Measurements from ENCODE around the gene USP54.
"Not testable (repeated sequence)": the region's sequence is repeated elsewhere in the genome, so short reads cannot be mapped to it uniquely, and the experiment has no call there.

USP54 gene

GRCh38 chr10:73586583-73586984, 4.6 kb downstream of the USP54 start:
- DNase-seq = no peak

- DNase-seq = no peak
Measured at GRCh38 chr10:73585327-73585726, 5.8 kb downstream of the USP54 start.

DNA sequence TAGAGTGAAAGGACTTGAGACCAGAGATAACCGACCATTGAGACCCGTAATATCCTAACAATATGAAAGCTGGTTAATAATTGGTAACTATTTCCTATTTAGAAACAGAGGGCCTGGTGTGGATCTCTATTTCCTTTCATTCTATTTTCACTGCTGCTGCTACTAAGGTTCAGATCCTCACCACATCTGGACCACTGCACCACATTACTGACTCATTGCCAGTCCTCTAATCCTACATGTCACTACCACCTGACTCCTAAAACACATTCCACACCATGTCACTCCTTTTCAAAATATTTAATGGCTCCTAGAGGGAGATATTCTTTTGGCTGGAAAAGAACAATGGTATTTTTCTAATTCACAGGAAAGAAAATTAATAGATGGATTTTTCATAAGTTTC, 6.4 kb downstream of the USP54 start:
- no peak for DNase-seq

GRCh38 chr10:73581918-73582317, 9.2 kb downstream of the USP54 start:
- DNase-seq = no peak

DNA sequence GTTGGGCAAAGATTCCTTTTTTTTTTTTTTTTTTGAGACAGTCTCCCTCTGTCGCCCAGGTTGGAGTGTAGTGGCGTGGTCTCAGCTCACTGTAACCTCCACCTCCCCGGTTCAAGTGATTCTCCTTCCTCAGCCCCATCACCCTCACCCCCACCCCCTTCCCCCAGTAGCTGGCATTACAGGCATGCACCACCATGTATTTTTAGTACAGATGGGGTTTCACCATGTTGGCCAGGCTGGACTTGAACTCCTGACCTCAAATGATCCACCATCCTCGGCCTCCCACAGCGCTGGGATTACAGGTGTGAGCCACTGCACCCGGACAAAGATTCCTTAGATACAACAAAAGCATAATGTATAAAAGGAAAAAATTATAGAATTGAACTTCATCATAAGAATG, 12.2 kb downstream of the USP54 start:
- not testable (repeated sequence) for DNase-seq

GRCh38 chr10:73577788-73578187, 13.4 kb downstream of the USP54 start:
- peak; percentile 81 for DNase-seq

DNA sequence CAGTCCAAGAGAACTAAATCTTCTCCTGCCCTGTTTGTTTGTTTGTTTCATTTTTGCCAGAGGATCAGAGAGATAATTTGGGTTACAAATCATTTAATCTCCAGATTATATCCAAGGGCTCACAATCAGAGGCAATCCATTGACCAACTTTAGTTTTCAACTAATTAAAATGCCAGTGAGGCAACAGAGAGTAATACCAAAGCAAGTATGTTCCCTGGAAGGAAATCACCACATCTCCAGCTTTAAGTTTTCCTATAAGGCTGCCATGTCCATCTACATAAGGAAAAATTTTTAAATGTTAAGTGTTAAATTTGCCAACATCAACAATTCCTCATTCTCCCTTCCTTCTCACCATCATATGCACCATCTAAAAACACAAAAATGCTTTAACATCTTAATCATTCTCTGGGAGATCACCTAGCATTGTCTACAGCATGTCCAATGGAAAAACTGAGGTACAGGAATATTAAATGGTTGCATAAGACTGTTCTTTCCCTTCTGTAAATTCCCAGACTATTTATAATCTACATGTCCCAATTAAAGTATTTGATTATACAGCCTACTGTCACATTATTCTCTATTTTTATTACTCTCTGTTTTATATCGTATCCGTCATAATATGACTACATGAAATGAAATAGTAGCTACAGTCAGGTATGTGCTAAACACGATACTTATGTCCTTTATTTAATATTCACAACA, 14.1 kb downstream of the USP54 start:
- no peak for DNase-seq

GRCh38 chr10:73576178-73576889, 14.8 kb downstream of the USP54 start:
- no peak for DNase-seq

DNA sequence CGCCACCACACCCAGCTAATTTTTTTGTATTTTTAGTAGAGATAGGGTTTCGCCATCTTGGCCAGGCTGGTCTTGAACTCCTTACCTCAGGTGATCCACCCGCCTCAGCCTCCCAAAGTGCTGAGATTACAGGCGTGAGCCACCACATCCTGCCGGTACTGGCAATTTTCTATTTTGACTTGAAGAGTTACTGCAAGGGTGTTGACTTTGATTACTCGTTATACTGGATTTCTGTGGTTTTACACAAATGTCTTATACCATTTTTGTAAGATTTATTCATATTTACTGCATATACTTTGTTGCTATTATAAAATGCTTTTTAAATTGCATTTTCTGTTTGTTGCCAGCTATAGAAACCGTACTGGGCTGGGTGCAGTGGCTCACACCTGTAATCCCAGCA, 24.1 kb downstream of the USP54 start:
- not testable (repeated sequence) for DNase-seq

- DNase-seq = no peak
Measured at GRCh38 chr10:73561192-73561591, 29.9 kb downstream of the USP54 start.

DNA sequence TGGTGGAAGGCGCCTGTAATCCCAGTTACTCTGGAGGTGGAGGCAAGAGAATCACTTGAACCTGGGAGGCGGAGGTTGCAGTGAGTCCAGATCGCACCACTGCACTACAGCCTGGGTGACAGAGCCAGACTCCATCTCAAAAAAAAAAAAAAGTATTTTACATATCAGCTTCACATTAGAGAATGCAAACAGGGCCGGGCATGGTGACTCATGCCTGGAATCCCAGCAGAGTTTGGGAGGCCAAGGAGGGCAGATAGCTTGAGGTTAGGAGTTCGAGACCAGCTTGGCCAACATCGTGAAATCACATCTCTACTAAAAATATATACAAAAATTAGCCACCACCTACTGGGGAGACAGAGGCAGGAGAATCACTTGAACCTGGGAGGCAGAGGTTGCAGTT, 31.6 kb downstream of the USP54 start:
- no peak for DNase-seq

DNA sequence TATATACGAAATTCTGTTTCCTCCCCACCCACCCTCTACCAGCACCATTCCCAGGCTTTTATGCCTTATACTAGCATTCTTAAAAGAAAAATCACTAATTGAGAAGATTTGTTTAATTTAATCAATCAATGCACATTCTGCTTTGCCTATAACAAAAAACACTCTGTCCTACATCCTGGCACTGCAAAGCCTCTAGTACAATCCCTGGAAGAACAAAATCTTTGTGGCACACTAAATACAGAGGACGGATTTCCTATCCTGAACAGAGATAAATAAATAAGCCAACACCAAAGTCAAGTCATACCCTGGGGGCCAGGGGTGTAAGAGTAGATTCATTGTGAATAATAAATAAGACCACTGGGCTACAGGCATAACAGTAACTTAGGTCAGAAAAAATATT, 34.3 kb downstream of the USP54 start:
- DNase-seq = no peak

DNA sequence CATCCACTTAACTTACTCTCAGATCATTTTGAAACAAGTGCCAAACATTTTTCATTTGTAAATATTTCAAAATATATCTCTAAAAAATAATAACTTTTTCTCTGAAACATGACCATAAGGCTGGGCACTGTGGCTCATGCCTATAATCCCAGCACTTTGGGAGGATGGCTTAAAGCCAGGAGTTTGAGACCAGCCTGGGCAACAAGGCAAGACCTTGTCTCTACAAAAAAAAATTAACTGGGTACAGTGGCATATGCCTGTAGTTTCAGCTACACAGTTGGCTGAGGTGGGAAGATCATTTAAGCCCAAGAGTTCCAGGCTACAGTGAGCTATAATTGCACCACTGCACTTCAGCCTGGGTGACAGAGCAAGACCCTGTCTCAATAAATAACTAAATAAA, 36.4 kb downstream of the USP54 start:
- DNase-seq = no peak

DNA sequence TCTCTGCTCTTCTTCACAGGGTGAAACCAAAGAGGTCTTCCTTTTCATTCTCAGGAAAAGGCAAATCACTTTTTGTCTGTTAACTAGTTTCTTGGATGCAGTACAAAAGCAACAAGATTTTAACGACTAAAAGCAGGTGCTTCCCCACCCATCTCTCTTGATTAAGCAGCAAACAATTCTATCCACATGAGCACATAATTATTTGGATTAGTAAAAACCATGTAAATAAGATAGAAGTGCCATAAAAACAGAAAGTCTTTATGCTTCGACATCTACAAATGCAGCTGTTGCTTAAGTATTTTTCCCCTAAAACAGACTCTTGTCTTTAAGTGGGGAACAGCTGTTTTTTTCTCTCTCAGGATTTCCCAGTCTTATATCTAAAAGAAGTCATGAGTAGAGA, 37.4 kb downstream of the USP54 start:
- no peak for DNase-seq

- DNase-seq = no peak
Measured at GRCh38 chr10:73552819-73553715, 38.1 kb downstream of the USP54 start.

GRCh38 chr10:73551515-73551914, 39.6 kb downstream of the USP54 start:
- DNase-seq = no peak

DNA sequence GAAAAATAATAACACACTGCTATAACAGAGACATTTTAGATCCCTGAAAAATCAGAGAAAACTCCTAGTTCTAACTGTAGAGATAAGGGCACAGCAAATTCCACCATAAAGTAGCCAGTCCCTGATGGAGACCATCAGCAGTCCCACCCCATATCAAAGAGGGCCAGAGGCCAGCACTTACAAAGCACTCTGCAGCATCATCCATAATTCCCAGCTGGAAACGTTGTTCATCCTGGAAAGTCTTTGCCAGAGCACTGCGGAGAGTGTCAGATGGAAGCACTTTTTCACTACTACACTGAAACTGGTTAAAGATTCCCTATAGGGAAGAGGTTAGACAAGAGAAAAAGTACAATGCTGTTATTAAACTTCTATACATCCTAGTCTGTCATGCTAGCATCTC, 45.8 kb downstream of the USP54 start:
- DNase-seq = no peak

DNA sequence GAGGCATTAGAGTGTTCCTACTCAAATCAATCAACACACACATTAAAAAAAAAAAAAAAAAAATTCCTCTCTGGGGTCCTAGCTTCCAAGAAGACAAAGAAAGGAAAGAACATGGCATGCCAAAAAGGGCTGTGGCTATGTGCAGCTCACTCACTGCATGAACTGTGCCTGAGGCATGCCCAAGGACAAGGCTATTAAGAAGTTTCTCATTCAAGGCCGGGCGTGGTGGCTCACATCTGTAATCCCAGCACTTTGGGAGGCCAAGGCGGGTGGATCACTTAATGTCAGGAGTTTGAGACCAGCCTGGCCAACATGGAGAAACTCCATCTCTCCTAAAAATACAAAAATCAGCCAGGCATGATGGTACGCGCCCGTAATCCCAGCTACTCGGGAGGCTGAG, 53.4 kb downstream of the USP54 start:
- DNase-seq = no peak

- DNase-seq = no peak
Measured at GRCh38 chr10:73537288-73537687, 53.9 kb downstream of the USP54 start.

DNA sequence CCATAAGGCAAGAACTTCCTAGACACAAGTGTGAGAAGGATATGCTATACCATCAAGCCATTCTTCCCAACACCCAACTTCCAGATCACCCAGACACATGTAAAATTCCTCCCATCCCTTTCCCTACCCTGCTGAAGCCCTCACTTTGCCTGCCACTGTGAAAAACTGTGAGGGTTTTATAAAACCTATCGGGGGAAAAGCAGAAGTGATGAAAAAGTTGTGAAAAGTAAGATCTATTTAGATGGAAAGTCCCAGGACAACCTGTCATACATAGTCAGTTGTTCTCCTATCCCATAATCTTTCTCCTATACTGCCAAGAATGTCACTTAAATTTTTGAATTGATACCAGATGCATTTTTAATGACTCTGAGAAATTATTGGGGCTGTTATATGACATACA, 56.3 kb downstream of the USP54 start:
- no peak for DNase-seq

GRCh38 chr10:73529089-73529832, 61.9 kb downstream of the USP54 start:
- no peak for DNase-seq

GRCh38 chr10:73522263-73522662, 68.9 kb downstream of the USP54 start:
- no peak for DNase-seq

GRCh38 chr10:73519336-73519735, 71.8 kb downstream of the USP54 start:
- no peak for DNase-seq
